ENCODE results near the gene CCDC33. TPM values are rescaled to one million over a fixed set of nuclear protein-coding genes. Genes with fewer than 3 reads are reported as not detected.

The CCDC33 gene
- total and polyA plus RNA-seq, 2 experiments from 2014 or later = 2.6 to 2.8 TPM

DNA sequence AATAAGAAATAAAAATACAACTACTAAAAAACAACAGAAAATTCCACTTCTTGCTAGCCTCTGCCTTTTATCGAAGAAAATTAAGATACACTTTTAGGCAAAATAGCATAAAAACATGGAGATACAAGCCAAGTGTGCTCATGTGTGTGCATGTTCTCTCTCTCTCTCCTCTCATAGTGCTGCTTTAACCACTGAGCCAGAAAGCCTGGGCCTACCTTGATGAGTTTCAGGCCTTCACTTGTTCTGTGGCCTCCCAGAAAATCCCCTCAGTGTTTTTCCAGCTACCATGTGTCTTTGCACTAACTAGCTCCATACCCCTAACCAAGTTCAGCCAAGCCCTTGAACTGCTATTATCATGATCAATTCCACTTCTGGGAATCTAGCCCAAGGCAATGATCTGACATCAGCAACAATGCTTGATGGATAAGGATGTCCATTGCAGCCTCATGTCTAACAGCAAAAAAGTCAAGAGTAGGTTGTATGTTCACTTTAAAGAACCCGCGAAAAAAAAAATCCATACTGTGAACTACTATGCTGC, 113.2 kb downstream of the CCDC33 start:
- Mint-ChIP-seq H3K36me3 (ENCODE audit: low read depth) (peaks cover 14% of the 10 kb centered on the region), H3K27me3 (ENCODE audit: insufficient read depth, low read depth, poor library complexity) (peaks cover 5% of the 10 kb centered on the region), H3K27ac (no peak overlapping the region), H3K4me3 (no peak overlapping the region), H3K4me1 (peaks cover 28% of the 10 kb centered on the region), H3K9me3 (peaks cover 16% of the 10 kb centered on the region)
- H3K4me2 ChIP-seq = no peak overlapping the region
- no peaks in the 10 kb centered on the region for H3K27me3 ChIP-seq (ENCODE audit: insufficient read depth)
- TF ChIP-seq ZNF114 (CRISPR knock-in tag; IDR thresholded peaks at IDR 0.05) (no peak), CREB1 (CRISPR knock-in tag; IDR thresholded peaks at IDR 0.05; ENCODE audit: low read depth) (no peak), EZH2phosphoT487 (IDR thresholded peaks at IDR 0.05; ENCODE audit: unreplicated experiment) (no peak), EZH2 (IDR thresholded peaks at IDR 0.05; ENCODE audit: low read depth, unreplicated experiment) (no peak), JUNB (IDR thresholded peaks at IDR 0.05; ENCODE audit: unreplicated experiment) (no peak), NANOG (IDR thresholded peaks at IDR 0.05; ENCODE audit: borderline replicate concordance) (no peak), POLR2AphosphoS5 (IDR thresholded peaks at IDR 0.05; ENCODE audit: low read depth) (no peak), ZNF331 (CRISPR knock-in tag; IDR thresholded peaks at IDR 0.05; ENCODE audit: low read depth) (no peak), STAT1 (IDR thresholded peaks at IDR 0.05; ENCODE audit: unreplicated experiment) (no peak)
- TF ChIP-seq, protein P1, sequence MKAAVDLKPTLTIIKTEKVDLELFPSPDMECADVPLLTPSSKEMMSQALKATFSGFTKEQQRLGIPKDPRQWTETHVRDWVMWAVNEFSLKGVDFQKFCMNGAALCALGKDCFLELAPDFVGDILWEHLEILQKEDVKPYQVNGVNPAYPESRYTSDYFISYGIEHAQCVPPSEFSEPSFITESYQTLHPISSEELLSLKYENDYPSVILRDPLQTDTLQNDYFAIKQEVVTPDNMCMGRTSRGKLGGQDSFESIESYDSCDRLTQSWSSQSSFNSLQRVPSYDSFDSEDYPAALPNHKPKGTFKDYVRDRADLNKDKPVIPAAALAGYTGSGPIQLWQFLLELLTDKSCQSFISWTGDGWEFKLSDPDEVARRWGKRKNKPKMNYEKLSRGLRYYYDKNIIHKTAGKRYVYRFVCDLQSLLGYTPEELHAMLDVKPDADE (IDR thresholded peaks at IDR 0.05) = no peak
- TF ChIP-seq, protein P2, sequence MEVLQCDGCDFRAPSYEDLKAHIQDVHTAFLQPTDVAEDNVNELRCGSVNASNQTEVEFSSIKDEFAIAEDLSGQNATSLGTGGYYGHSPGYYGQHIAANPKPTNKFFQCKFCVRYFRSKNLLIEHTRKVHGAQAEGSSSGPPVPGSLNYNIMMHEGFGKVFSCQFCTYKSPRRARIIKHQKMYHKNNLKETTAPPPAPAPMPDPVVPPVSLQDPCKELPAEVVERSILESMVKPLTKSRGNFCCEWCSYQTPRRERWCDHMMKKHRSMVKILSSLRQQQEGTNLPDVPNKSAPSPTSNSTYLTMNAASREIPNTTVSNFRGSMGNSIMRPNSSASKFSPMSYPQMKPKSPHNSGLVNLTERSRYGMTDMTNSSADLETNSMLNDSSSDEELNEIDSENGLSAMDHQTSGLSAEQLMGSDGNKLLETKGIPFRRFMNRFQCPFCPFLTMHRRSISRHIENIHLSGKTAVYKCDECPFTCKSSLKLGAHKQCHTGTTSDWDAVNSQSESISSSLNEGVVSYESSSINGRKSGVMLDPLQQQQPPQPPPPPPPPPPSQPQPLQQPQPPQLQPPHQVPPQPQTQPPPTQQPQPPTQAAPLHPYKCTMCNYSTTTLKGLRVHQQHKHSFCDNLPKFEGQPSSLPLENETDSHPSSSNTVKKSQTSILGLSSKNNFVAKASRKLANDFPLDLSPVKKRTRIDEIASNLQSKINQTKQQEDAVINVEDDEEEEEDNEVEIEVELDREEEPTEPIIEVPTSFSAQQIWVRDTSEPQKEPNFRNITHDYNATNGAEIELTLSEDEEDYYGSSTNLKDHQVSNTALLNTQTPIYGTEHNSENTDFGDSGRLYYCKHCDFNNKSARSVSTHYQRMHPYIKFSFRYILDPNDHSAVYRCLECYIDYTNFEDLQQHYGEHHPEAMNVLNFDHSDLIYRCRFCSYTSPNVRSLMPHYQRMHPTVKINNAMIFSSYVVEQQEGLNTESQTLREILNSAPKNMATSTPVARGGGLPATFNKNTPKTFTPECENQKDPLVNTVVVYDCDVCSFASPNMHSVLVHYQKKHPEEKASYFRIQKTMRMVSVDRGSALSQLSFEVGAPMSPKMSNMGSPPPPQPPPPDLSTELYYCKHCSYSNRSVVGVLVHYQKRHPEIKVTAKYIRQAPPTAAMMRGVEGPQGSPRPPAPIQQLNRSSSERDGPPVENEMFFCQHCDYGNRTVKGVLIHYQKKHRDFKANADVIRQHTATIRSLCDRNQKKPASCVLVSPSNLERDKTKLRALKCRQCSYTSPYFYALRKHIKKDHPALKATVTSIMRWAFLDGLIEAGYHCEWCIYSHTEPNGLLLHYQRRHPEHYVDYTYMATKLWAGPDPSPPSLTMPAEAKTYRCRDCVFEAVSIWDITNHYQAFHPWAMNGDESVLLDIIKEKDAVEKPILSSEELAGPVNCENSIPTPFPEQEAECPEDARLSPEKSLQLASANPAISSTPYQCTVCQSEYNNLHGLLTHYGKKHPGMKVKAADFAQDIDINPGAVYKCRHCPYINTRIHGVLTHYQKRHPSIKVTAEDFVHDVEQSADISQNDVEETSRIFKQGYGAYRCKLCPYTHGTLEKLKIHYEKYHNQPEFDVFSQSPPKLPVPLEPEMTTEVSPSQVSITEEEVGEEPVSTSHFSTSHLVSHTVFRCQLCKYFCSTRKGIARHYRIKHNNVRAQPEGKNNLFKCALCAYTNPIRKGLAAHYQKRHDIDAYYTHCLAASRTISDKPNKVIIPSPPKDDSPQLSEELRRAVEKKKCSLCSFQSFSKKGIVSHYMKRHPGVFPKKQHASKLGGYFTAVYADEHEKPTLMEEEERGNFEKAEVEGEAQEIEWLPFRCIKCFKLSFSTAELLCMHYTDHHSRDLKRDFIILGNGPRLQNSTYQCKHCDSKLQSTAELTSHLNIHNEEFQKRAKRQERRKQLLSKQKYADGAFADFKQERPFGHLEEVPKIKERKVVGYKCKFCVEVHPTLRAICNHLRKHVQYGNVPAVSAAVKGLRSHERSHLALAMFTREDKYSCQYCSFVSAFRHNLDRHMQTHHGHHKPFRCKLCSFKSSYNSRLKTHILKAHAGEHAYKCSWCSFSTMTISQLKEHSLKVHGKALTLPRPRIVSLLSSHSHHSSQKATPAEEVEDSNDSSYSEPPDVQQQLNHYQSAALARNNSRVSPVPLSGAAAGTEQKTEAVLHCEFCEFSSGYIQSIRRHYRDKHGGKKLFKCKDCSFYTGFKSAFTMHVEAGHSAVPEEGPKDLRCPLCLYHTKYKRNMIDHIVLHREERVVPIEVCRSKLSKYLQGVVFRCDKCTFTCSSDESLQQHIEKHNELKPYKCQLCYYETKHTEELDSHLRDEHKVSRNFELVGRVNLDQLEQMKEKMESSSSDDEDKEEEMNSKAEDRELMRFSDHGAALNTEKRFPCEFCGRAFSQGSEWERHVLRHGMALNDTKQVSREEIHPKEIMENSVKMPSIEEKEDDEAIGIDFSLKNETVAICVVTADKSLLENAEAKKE (CRISPR knock-in tag; IDR thresholded peaks at IDR 0.05) = no peak
- TF ChIP-seq, protein P3, sequence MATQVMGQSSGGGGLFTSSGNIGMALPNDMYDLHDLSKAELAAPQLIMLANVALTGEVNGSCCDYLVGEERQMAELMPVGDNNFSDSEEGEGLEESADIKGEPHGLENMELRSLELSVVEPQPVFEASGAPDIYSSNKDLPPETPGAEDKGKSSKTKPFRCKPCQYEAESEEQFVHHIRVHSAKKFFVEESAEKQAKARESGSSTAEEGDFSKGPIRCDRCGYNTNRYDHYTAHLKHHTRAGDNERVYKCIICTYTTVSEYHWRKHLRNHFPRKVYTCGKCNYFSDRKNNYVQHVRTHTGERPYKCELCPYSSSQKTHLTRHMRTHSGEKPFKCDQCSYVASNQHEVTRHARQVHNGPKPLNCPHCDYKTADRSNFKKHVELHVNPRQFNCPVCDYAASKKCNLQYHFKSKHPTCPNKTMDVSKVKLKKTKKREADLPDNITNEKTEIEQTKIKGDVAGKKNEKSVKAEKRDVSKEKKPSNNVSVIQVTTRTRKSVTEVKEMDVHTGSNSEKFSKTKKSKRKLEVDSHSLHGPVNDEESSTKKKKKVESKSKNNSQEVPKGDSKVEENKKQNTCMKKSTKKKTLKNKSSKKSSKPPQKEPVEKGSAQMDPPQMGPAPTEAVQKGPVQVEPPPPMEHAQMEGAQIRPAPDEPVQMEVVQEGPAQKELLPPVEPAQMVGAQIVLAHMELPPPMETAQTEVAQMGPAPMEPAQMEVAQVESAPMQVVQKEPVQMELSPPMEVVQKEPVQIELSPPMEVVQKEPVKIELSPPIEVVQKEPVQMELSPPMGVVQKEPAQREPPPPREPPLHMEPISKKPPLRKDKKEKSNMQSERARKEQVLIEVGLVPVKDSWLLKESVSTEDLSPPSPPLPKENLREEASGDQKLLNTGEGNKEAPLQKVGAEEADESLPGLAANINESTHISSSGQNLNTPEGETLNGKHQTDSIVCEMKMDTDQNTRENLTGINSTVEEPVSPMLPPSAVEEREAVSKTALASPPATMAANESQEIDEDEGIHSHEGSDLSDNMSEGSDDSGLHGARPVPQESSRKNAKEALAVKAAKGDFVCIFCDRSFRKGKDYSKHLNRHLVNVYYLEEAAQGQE (IDR thresholded peaks at IDR 0.05; ENCODE audit: unreplicated experiment) = no peak
- TF ChIP-seq, protein P4, sequence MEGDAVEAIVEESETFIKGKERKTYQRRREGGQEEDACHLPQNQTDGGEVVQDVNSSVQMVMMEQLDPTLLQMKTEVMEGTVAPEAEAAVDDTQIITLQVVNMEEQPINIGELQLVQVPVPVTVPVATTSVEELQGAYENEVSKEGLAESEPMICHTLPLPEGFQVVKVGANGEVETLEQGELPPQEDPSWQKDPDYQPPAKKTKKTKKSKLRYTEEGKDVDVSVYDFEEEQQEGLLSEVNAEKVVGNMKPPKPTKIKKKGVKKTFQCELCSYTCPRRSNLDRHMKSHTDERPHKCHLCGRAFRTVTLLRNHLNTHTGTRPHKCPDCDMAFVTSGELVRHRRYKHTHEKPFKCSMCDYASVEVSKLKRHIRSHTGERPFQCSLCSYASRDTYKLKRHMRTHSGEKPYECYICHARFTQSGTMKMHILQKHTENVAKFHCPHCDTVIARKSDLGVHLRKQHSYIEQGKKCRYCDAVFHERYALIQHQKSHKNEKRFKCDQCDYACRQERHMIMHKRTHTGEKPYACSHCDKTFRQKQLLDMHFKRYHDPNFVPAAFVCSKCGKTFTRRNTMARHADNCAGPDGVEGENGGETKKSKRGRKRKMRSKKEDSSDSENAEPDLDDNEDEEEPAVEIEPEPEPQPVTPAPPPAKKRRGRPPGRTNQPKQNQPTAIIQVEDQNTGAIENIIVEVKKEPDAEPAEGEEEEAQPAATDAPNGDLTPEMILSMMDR (conservative IDR thresholded peaks at IDR 0.05; ENCODE audit: low read depth in 2 of 2) = no peak
- H3K4me3 ChIP-seq = no peak overlapping the region
- H4K20me1 ChIP-seq (replicated peaks; ENCODE audit: insufficient read depth) = no peaks in the 10 kb centered on the region
- H3K4me1 ChIP-seq (ENCODE audit: insufficient read depth) = peaks cover 17% of the 10 kb centered on the region
- H3K79me2 ChIP-seq (replicated peaks; ENCODE audit: insufficient read depth) = no peaks in the 10 kb centered on the region
- peaks cover 3% of the 10 kb centered on the region; the same call in 1 of the 2 replicates for H3K9me2 ChIP-seq (ENCODE audit: insufficient read depth)
- ATAC-seq (no peak), DNase-seq (ENCODE audit: low spot score) (no peak)
- 0 out of 2 replicates have a peak, but pooled peaks cover 3% of the 10 kb centered on the region for H3F3A ChIP-seq (replicated peaks; ENCODE audit: low read depth)
- no peak overlapping the region for H2AFZ ChIP-seq
- no peaks in the 10 kb centered on the region for H3K36me3 ChIP-seq (ENCODE audit: insufficient read depth)
- H3K27ac ChIP-seq (ENCODE audit: low read depth) = no peak overlapping the region

All from GM23338 (cell line).